Fibroblast of lung (primary cell): ENCODE results near the gene LNPEP. TPM values are rescaled to one million over a fixed set of nuclear protein-coding genes. Genes with fewer than 3 reads are reported as not detected.

ENCODE experiments used
- DNase-seq, 2 donors: peaks; one replicate each; pipeline versions ENCODE4 v3.0.0 to v3.0.0-alpha.2; 2010; ENCODE audit warnings: low read depth in 2 of 2
- H2AFZ ChIP-seq: 2 replicates; pipeline ENCODE4 v1.5.1; 2012; ENCODE audit warnings: low read length, control low read depth, inconsistent platforms
- H3K27ac ChIP-seq: 2 replicates; pipeline ENCODE4 v1.5.1; 2011; ENCODE audit warnings: low read length, control low read depth; ENCODE audit not compliant: insufficient read depth
- H3K27me3 ChIP-seq: 2 replicates; pipeline ENCODE4 v1.5.1; 2011; ENCODE audit warnings: mild to moderate bottlenecking, low read length; ENCODE audit not compliant: control insufficient read depth, insufficient read depth
- H3K36me3 ChIP-seq: 2 replicates; pipeline ENCODE4 v1.5.1; 2011; ENCODE audit warnings: low read length; ENCODE audit not compliant: control insufficient read depth, insufficient read depth
- H3K4me1 ChIP-seq: 2 replicates; pipeline ENCODE4 v1.5.1; 2011; ENCODE audit warnings: low read length; ENCODE audit not compliant: control insufficient read depth, insufficient read depth; ENCODE audit errors: extremely low read depth
- H3K4me2 ChIP-seq: 2 replicates; pipeline ENCODE4 v1.5.1; 2011; ENCODE audit warnings: low read length, control low read depth; ENCODE audit not compliant: insufficient read depth; ENCODE audit errors: extremely low read depth
- H3K4me3 ChIP-seq, 4 experiments: fragments of 200-600 bp in 1 of 4; sonication (generic) in 1 of 4; replicated peaks in 1 of 4; 2 replicates each; pipeline ENCODE4 v1.5.1; 2011 to 2016; ENCODE audit warnings: low read length in 4 of 4, low read depth in 3 of 4, mild to moderate bottlenecking in 3 of 4, control low read depth in 2 of 4, inconsistent platforms in 1 of 4, mixed read lengths in 1 of 4; ENCODE audit not compliant: insufficient read depth in 1 of 4; ENCODE audit errors: control extremely low read depth in 1 of 4
- H3K79me2 ChIP-seq: 2 replicates; pipeline ENCODE4 v1.5.1; 2012; ENCODE audit warnings: mild to moderate bottlenecking, low read length, inconsistent platforms; ENCODE audit not compliant: control insufficient read depth, insufficient read depth
- H3K9ac ChIP-seq: 2 replicates; pipeline ENCODE4 v1.5.1; 2011; ENCODE audit warnings: mild to moderate bottlenecking, low read length, control low read depth; ENCODE audit not compliant: insufficient read depth
- H3K9me3 ChIP-seq: 2 replicates; pipeline ENCODE4 v1.5.1; 2012; ENCODE audit warnings: low read depth, low read length; ENCODE audit not compliant: control insufficient read depth, insufficient read depth
- H4K20me1 ChIP-seq: 2 replicates; pipeline ENCODE4 v1.5.1; 2011; ENCODE audit warnings: low read length; ENCODE audit not compliant: control insufficient read depth, insufficient read depth; ENCODE audit errors: extremely low read depth
- EZH2 ChIP-seq: IDR thresholded peaks from 2 replicates; pipeline ENCODE4 v1.5.1; 2012; ENCODE audit warnings: low read length, control low read depth, mild to moderate bottlenecking; ENCODE audit errors: missing control alignments
- polyA plus RNA-seq, 2 donors: library from polyadenylated mRNA; depleted of rRNA in 1 of 2; stranded (reverse) in 1 of 2; unstranded in 1 of 2; fragments of >200 nt; gene quantifications; 2 replicates each; pipeline ENCODE4 v1.2.1, GENCODE V29; 2011 to 2012; ENCODE audit warnings: missing spikeins in 1 of 2
- total RNA-seq: library from RNA; depleted of rRNA; stranded (reverse); fragments of >200 nt; gene quantifications from 2 replicates; pipeline ENCODE4 v1.2.1, GENCODE V29; 2014
- TF ChIP-seq, protein P1 (sequence below), 2 donors: IDR thresholded peaks in 1 of 2; conservative IDR thresholded peaks in 1 of 2; 1 replicate in 1 of 2; 2 replicates in 1 of 2; pipeline ENCODE4 v1.5.1; 2011 to 2012; ENCODE audit warnings: low read length in 2 of 2, control low read depth in 1 of 2, inconsistent platforms in 1 of 2, low read depth in 1 of 2, mild to moderate bottlenecking in 1 of 2

Gene LNPEP
- total and polyA plus RNA-seq, 2 donors (not counting 1 experiment from before 2014, with no cell fraction given): 19.5 to 26.1 TPM

DNA sequence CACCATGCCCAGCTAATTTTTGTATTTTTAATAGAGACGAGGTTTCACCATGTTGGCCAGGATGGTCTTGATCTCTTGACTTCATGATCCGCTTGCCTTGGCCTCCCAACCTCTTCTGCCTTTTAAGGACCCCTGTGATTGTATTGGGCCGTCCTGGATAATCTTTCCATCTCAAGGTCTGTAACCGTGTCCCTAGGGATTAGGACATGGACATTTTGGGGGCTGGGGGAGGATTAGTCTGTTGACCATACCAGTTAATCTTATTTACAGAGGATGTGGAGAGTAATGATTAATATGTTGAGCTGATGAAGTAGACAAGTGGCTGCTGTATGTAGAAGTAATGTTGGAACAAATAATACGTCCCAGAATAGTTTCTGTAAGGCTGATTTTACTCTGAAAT is 23.1 kb downstream of the LNPEP start:
- Histone ChIP-seq H4K20me1 (no peaks in the 10 kb centered on the region), H3K27me3 (no peaks in the 10 kb centered on the region), H3K79me2 (peaks cover 9% of the 10 kb centered on the region), H3K4me2 (no peak overlapping the region), H3K27ac (no peak overlapping the region), H3K9me3 (no peaks in the 10 kb centered on the region), H2AFZ (no peak overlapping the region), H3K36me3 (no peaks in the 10 kb centered on the region), H3K4me3 (no peak overlapping the region), H3K4me1 (peaks cover 6% of the 10 kb centered on the region), H3K9ac (no peak overlapping the region)
- TF ChIP-seq, protein P1, sequence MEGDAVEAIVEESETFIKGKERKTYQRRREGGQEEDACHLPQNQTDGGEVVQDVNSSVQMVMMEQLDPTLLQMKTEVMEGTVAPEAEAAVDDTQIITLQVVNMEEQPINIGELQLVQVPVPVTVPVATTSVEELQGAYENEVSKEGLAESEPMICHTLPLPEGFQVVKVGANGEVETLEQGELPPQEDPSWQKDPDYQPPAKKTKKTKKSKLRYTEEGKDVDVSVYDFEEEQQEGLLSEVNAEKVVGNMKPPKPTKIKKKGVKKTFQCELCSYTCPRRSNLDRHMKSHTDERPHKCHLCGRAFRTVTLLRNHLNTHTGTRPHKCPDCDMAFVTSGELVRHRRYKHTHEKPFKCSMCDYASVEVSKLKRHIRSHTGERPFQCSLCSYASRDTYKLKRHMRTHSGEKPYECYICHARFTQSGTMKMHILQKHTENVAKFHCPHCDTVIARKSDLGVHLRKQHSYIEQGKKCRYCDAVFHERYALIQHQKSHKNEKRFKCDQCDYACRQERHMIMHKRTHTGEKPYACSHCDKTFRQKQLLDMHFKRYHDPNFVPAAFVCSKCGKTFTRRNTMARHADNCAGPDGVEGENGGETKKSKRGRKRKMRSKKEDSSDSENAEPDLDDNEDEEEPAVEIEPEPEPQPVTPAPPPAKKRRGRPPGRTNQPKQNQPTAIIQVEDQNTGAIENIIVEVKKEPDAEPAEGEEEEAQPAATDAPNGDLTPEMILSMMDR (conservative IDR thresholded peaks at IDR 0.05 in 1 of 2, IDR thresholded peaks at IDR 0.05 in 1 of 2; ENCODE audit: low read depth in 1 of 2, low read length in 2 of 2): no peak
- TF ChIP-seq EZH2: no peak
- DNase-seq: no peak

- peaks cover 9% of the 10 kb centered on the region for H3K79me2 ChIP-seq
- no peak for DNase-seq
- no peak overlapping the region for H3K4me3 ChIP-seq
Observed at GRCh38 chr5:96961053-96961452, 25.2 kb downstream of the LNPEP start.

GRCh38 chr5:96962540-96962991 is 26.7 kb downstream of the LNPEP start:
- Histone ChIP-seq H3K4me2 (no peak overlapping the region), H4K20me1 (no peaks in the 10 kb centered on the region), H3K4me3 (no peak overlapping the region), H3K27me3 (no peaks in the 10 kb centered on the region), H3K9me3 (no peaks in the 10 kb centered on the region), H3K9ac (no peak overlapping the region), H3K27ac (peak overlapping the region; percentile 10), H3K4me1 (peaks cover 6% of the 10 kb centered on the region), H3K36me3 (no peaks in the 10 kb centered on the region), H3K79me2 (peaks cover under 1% of the 10 kb centered on the region), H2AFZ (no peak overlapping the region)
- DNase-seq: no peak
- TF ChIP-seq, protein P1 (conservative IDR thresholded peaks at IDR 0.05 in 1 of 2, IDR thresholded peaks at IDR 0.05 in 1 of 2; ENCODE audit: low read depth in 1 of 2, low read length in 2 of 2): no peak
- no peak for TF ChIP-seq EZH2

More at GRCh38 chr5:96961053-96961452, 25.2 kb downstream of the LNPEP start:
- Histone ChIP-seq H3K9ac (no peak overlapping the region), H3K36me3 (no peaks in the 10 kb centered on the region), H2AFZ (no peak overlapping the region), H4K20me1 (no peaks in the 10 kb centered on the region), H3K27ac (no peak overlapping the region), H3K4me2 (no peak overlapping the region), H3K9me3 (no peaks in the 10 kb centered on the region), H3K4me1 (peaks cover 6% of the 10 kb centered on the region), H3K27me3 (no peaks in the 10 kb centered on the region)
- no peak for TF ChIP-seq EZH2
- TF ChIP-seq, protein P1 (conservative IDR thresholded peaks at IDR 0.05 in 1 of 2, IDR thresholded peaks at IDR 0.05 in 1 of 2; ENCODE audit: low read depth in 1 of 2, low read length in 2 of 2): no peak
